ENCODE measurements around the gene ADRA1B.
"Not testable (repeated sequence)": the region's sequence is repeated elsewhere in the genome, so short reads cannot be mapped to it uniquely, and the experiment has no call there.

Gene ADRA1B

DNA sequence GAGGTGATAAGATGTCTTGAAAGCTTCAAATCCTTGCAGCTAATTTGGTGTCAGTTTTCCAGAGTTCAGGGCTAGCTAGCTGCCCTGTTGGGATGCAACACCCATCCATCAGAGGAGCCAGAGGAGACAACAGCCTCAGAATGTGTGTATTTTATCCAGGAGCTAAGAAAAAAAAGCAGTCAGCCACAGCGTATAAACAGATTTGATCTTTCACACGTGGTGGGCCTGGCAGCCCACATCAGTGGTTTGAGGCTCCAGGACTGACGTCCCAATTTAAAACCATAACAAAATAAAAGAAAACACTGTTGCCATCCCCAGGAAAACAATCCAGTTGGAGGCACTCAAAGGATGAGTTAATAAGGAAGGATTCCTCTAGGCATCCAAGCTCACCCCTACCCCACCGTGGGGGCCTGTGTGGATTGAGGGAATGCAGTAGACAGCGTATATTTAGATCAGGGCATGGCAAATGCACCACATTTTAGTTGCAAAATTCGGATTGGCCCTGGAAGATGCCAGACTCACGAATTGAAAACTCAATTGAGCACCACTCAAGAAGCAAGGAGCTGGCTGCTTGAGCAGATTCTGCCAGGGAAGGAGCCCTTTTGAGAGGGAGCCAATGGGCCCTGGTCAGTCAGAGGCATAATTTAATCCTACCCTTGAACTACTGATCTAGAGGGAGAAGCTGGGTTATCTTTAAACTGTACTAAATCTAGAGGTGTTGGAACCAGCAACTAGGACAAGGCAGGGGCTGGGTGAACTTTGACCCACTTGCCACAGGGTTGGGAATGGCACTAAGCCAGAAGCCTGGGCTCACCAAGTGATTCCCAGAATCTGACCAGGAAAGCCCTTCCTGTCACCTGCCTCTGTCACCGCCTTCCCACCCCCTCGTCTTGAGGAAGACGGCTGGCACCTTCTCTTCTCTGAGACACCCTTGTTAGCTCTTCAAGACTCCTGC, 17.5 kb downstream of the ADRA1B start:
- FAIRE-seq, result no peak

DNA sequence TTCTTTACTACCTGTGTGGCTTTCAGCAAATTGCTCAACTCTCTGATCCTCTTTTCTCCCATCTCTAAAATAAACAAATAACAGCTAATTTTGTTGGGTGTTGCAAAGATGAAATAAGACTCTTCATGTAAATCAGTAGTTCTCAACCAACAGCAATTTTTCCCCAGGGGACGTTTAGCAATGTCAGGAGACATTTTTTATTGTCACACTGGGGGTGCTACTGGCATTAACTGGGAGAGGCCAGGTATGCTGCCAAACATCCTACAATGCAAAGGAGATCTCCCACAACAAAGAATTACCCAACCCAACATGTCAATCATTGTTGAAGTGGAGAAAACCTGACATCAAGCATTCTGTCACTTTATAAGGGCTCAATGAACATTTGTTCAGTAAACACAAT, 19.7 kb downstream of the ADRA1B start:
- FAIRE-seq, result no peak

DNA sequence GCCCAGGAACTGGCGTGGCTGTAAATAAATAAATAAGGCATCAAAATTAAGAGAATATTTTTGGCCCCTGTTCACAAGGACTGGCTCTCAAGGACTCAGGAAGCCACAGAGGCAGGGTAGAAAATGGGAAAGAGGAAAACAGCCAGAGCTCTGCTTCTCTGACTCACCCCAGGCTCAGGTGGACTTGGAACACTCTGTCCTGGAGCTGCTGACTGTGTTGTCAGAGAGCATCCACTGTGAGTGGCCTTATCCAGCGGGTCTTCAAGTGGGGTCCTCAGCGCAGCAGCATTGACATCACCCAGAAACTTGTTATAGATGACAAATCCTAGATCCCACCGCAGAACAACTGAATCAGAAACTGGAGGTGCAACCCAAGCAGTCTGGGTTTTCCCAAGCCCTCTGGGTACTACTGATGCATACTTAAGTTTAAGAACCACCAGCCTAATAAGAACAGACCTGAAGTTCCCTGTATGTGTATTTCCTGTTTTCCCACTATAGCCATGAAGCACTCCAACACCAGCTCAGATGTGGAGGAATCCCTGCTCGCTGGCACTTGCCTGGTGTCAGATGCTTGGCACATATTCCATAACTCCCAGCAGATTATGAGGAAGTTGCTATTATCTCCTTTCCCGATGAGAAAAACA, 20.5 kb downstream of the ADRA1B start:
- no peak for FAIRE-seq

DNA sequence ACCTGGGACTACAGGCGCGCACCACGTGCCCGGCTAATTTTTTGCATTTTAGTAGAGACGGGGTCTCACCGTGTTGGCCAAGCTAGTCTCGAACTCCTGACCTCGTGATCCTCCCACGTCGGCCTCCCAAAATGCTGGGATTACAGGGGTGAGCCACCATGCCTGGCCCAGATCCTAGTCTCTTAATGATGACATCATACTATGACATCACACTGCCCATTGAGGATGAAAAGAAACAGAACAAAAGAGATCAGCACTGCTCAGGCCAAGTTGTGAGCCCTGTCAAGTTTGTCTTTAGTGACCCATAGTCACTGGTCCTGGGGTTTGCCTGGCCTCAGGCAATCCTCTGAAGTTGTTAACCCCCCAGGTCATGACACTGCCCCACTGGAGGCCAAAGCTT, 21.3 kb downstream of the ADRA1B start:
- no peak for FAIRE-seq

DNA sequence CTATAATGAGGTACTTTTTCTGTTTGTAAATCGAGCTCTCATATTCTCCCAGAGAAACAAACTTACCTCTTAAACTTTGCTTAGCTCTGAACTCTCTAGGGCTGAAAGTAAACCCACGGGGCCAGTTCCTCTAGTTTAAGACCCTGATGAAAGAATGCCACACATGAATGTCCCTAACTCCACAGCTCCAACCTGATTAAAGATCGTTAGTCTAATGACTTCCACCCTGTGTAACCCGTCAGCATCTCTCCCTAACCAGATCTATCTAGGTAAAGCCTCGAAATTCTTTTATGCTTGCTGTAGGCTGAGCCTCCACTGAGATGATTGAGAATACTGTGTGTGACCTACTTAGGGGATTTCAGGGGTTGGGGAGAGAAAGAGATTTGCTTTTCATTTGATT, 27.0 kb downstream of the ADRA1B start:
- no peak for FAIRE-seq

DNA sequence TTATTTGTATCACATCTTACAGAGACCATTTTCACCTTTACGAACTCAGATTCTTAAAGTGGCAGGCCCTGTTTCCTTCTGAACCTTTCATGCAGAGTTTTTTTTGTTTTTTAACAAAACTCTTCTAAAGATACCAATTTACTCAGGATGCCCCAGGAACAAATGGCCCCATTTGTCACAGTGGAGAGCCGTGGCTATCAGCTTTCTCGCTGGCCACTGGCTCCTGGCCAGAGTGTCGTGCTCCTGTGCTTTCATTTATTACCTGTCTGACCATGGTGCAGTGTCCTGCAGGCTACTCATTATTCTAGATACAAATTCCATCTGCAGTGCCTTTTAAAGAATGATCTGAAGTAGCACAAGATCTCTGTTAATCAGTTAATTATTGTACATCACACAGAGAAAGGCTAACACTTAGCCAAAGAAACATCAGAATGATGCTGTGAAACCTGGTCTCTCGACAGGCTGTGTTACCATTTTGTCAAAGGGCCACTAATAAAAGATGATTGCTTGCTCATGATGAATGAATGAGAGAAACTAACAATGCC, 27.8 kb downstream of the ADRA1B start:
- FAIRE-seq, result no peak

DNA sequence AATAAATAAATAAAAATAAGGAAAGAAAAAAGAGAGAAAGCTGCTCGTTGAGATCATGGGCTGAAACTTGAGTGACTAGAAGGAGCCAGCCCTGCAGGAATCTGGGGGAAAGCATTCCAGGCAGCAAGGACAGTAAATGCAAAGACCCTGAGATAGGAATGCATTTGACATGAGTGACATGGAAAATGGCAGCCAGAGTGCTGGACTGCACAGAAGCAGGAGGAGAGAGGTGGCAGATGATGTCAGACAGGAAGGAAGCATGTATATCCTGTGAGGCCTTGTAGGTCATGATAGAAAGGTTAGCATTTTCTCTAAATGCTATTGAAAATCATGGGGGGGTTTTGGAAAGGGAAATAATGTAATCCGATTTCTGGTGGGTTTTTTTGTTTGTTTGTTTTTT, 29.1 kb downstream of the ADRA1B start:
- no peak for FAIRE-seq

DNA sequence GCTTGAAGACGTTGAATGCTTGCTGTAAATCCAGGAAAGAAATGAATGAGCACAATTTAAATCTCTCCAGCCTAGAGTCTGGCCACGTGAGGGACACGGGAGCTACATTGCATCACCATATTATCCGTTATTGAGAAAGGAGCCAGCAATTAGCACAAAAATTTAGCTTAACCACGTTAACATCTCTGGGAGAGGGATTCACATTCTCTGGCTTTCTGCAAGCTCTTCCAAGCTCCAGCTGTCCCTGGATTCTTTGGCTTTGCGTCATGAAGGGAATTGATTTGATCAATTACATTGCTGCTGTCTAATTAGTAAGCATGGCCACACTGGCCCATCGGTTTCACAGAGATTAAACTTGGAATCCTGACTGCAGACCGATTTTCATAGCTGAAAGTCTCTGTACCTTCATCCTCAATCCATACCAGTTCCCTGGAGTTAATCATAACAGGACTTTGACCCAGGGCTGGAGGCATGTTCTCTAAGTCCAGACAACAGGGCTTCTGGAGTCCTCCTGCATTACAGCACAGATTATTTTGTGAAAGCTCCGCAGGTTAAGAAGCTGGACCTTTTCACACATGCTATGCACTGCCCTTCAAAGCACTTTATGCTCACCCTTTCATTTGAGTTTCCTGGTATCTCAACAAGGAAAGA, 31.6 kb downstream of the ADRA1B start:
- FAIRE-seq, result no peak

DNA sequence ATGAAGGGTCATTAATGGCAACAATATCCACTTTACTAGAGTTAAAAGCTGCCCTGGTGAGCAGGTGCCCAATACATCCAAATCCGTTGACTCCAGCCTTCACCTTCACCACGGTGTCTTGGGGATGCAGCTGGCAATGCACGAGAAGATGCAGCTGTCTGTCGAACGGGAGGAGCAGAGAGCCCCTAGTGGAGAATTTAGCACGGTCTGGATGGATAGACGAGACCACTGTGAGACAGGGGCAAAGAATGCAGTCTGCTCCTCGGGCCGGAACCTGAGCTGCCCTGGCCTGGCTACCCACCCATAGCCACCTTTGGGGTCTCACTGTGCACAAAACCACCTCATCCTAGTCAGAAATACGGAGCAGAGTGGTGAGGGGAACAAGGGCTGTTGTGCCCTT, 35.1 kb downstream of the ADRA1B start:
- no peak for FAIRE-seq

DNA sequence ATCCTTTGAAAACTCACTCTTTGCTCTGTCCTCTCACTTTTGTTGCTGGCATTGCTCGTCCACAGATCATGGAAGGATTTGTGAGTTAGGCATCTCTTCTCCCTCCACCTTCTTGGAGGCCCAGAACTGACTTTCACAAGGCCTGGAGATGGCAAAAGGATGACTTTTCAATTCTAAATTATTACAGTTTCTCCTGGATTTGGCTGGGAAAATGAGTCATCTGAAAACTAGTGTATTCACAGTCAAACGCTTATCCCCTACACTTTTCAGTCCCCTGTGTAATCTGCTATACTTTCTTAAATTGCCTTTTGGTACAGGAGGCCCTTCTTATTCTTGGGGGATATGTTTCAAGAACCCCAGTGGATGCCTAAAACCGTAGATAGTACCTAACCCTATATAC, 35.6 kb downstream of the ADRA1B start:
- no peak for FAIRE-seq

DNA sequence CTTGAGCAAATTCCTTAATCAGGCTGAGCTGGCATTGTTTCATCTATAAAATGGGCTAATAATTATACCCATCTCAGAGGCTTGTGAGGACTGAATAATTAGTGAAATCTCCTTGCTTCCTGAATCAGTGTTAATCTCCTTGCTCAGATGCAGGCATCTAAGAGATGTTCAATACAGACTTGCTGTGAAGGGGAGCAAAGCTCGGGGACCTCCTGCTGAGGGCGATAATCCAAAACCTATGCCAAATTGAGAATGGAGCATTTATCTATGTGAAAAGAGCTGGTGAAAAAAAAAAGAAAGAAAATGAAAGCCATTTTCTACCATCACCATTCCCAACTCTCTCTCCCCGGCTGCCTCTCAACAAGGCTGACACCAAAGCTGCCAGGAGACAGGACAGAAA, 37.3 kb downstream of the ADRA1B start:
- no peak for FAIRE-seq

DNA sequence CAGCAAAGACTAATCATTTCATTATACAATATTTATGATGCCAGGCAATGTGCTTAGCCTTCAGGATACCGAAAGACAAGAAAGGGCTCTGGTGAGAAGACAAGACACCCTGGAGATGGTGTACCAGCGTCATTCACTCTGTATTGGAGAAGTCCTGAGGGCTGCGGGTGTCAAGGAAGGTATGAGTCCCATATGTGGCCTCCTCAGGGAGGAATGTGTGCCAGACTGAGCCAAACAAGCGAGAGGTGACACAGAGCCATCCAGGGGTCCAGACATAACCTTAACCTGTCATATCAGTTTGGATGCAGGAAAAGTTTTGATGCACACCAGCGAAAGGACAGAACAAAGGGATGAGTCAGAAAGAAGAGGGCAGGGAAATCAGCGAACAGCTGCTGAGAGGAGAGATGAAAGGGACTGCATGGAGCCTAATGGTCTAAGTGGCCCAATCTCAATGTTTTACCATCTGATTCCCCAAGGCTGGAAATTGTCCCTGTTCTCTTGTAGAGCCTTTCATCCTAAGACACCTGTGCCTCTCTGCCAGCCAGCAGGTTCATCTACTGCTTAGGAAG, 38.9 kb downstream of the ADRA1B start:
- no peak for FAIRE-seq

DNA sequence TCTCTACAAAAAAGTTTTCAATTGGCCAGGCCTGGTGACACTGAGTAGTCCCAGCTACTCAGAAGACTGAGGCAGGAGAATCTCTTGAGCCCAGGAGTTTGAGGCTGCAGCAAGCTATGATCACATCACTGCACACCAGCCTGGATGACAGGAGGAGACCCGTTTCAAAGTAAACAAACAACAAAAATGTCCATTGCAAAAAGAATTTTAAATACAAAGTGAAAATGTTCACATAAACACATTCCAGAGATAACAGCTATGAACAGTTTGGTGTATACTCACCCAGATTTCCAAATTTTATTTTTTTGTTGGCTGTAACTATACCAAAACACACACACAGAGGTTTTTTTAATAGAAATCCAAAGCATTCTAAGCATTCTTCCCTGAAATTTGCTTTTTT, 39.8 kb downstream of the ADRA1B start:
- no peak for FAIRE-seq

DNA sequence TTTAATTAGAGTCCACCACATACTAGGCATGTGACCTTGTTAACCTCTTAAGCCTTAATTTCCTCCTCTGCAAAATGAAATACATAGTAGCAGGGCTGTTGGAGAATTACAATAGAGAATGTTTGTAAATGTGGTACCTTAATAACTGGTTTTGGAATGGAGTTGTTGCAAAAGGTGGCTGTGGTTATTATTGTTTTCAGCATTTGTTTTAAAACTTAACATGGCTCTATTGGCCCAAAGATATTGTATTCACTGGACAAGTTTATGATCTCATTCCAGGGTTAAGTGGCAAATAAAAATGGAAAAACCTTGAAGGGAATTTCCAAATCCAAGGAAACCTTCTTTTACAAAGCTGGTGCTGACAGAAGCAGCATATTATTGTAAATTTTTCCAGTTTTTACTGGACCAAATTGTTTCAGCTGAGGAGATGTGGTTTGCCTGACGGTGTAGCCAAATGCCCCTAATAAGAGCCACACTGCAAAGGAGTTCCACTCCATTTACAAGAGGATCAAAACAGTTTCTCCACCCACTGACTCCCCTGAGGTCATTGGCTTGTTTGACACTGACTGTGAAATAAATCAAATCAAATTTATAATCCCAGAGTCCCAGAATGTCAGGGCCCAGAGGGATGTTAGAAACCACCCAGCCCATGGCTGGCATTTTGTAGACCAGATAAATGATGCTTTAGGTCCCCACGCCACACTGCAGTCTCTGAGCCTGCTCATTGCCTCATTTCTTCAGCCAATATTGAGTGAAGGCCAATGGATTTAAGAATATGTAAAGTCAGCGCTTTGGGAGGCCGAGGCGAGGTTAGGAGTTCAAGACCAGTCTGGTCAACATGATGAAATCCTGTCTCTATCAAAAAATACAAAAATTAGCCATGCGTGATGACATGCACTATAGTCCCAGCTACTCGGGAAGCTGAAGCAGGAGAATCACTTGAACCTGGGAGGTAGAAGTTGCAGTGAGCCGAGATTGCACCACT, 45.2 kb downstream of the ADRA1B start:
- FAIRE-seq, result no peak

DNA sequence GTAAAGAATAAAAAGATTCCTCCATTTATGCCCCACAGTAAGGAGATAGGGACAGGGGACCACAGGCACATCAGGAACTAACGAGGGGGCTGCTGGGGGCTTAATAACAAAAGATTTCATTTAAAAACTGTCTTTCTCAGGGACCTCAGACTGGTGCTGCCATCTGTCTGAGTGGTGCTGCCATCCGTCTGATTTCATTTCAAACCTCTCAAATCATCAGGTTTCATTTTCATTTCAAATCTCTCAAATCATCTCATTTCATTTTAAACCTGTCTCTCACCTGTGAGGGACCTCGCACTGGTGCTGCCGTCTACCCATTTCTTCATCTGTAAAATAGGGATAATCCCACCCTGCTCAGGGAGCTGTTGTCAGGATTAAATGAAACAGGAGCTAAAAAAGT, 45.9 kb downstream of the ADRA1B start:
- no peak for FAIRE-seq

DNA sequence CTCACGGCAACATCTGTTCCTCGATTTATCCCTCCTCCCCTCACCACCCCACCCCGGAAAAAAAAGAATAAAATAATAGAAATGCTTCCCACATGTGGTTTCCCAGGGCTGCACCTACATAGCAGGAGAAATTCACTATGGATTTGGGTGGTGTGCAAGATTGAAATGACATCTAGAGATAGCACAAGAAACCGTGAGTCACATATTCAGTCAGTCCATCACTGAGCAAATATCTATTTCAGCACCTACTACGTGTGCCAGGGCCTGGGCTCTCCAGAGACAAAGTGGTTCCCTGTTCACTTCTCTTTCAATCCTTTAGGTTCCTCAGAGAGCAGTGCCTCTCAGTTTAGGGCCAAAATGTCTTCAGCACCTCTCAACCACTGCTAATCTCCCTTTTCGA, 47.7 kb downstream of the ADRA1B start:
- FAIRE-seq, result no peak

DNA sequence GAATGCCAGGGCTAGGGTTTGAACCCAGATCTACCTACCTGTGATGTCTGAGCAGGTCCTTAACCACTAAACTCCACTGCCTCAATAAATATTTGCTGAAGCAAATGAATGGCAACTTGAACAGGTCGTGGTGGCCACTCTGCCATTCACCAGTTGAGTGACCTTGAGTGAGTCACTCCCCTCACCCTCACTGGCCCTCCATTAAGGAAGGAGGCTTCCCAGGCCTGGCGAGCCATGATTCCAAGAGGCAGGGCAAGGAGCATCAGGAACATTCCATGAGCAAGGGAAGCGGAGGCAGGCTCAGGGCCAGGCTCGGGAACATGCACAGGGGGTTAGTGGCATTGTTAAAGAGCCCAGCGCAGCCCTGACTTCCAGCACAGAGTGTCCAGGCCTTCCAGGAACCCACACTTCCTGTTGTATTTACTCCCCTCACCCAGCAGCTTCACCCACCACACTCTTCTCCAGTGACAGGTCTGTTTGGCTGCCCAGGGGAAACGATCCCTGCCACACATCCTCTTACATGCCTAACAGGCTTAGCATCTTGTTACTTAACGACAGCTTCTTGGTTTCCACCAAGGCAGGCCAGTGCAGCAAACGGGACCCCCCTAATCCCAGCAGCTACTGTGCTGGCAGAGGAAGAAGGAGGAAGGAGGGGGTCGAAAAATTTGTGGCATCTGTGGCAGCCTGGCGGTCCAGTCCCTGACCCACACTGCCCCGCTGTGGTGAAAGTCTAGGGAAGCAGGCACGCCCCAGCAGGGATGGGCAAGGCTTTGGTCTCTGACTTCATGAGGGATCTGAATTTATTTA, 49.0 kb downstream of the ADRA1B start:
- no peak for FAIRE-seq

DNA sequence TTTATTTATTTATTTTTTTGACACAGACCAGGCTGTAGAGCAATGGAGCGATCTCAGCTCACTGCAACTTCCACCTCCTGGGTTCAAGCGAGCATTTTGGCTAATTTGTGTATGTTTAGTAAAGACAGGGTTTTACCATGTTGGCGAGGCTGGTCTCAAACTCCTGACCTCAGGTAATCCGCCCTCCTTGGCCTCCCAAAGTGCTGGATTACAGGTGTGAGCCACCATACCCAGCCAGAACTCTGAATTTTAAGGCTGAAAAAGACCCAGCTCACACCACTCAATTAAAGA, 49.5 kb downstream of the ADRA1B start:
- not testable (repeated sequence) for FAIRE-seq

DNA sequence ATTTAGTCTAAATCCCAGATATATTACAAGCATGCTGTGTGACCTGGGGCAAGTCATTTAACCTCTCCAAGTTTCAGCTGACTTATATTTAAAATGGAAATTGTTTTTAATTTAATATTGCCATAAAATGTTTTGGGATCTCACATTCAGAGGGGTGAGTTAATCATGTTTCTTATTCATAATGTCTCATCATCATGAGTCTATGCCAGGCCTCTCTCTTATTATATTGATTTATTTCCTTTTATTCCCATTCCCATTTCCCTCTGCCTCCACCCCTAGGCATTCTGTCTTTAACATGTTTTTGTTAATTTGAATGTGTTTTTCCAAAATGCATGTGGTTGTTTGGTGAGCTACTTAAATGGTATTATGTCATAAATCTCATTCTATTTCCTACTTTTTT, 53.7 kb downstream of the ADRA1B start:
- FAIRE-seq, result no peak

DNA sequence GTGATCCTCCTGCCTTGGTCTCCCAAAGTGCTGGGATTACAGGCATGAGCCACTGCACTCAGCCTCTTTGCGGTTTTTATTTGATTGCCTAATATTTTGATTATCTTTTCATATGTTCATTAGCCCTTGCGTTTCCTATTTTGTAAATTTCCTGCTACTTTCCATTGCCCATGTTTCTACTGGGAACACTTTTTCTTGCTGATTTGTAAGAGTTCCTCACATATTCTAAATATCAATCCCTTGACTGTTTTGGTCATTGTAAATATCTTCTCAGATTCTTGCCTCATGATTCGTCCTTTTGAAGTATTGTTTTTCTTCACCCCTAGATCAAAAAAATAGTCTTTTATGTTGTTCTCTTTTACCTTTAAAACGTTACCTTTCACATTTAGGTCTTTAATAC, 54.8 kb downstream of the ADRA1B start:
- no peak for FAIRE-seq

DNA sequence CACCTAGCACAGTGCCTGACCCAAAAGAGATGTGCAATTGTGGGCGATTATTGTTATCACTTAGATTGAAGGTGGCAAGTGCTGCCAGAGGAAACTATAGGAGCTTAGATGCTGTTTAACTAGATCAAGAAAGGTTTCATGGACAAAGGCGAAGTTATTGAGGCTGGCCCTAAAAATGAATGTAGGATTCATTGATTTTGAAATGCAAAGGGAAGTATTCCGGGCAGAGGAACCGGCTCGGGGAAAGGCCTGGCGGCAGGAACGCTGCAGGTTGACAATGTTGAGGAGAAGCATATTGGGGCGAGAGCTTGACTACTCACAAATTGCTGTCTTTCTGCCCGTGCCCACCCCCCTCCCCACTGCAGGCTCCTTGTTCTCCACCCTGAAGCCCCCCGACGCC, 55.2 kb downstream of the ADRA1B start:
- FAIRE-seq, result no peak
